BLaER1 (cell line): ENCODE measurements around the gene SALL4.
"Not testable (repeated sequence)": the region's sequence is repeated elsewhere in the genome, so short reads cannot be mapped to it uniquely, and the experiment has no call there.

ENCODE experiments used
- H3K27ac ChIP-seq: shearing (Covaris generic); formaldehyde crosslinking; 2 replicates; pipeline ENCODE4 v1.8.1; 2022
- H3K27me3 ChIP-seq: shearing (Covaris generic); formaldehyde crosslinking; 2 replicates; pipeline ENCODE4 v1.8.1; 2022
- H3K36me3 ChIP-seq: shearing (Covaris generic); formaldehyde crosslinking; 2 replicates; pipeline ENCODE4 v1.8.1; 2022
- H3K4me1 ChIP-seq: shearing (Covaris generic); formaldehyde crosslinking; 2 replicates; pipeline ENCODE4 v1.8.1; 2022
- H3K4me2 ChIP-seq: shearing (Covaris generic); formaldehyde crosslinking; 2 replicates; pipeline ENCODE4 v1.8.1; 2022
- H3K4me3 ChIP-seq: shearing (Covaris generic); formaldehyde crosslinking; 2 replicates; pipeline ENCODE4 v1.8.1; 2022
- H3K9ac ChIP-seq: shearing (Covaris generic); formaldehyde crosslinking; 2 replicates; pipeline ENCODE4 v1.8.1; 2022
- H3K9me3 ChIP-seq: shearing (Covaris generic); formaldehyde crosslinking; 2 replicates; pipeline ENCODE4 v1.8.1; 2022
- H4K20me1 ChIP-seq: shearing (Covaris generic); formaldehyde crosslinking; 2 replicates; pipeline ENCODE4 v1.8.1; 2022
- Cebpa-rat ChIP-seq: shearing (Covaris generic); IDR thresholded peaks from 2 replicates; pipeline ENCODE4 v1.8.1; 2022

Gene SALL4

DNA sequence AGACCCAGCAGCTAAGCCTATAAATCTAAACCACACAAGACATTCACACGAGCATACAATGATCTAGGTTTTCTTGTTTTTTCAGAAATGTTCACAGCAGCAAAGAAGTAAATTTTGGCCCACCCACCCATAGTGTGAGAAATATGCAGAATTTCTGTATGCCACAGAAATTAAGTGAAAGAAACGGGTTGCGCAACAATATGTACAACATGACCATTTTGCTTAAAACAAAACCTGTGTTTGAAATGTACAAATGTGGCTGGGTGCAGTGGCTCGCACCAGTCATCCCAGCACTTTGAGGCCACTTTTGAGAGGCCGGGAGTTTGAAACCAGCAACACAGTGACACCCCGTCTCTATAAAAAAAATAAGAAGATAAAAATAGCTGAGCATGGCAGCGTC lies 9.4 kb downstream of the SALL4 start:
- Histone ChIP-seq H3K27me3 (no peaks in the 10 kb centered on the region), H3K36me3 (peaks cover 38% of the 10 kb centered on the region), H3K9ac (no peak overlapping the region), H3K27ac (no peak overlapping the region), H3K4me3 (no peak overlapping the region), H4K20me1 (no peaks in the 10 kb centered on the region), H3K4me2 (no peak overlapping the region), H3K4me1 (peaks cover 13% of the 10 kb centered on the region; the same call in 1 of the 2 replicates), H3K9me3 (peaks cover 13% of the 10 kb centered on the region)
- TF ChIP-seq Cebpa-rat: peak; percentile 95

DNA sequence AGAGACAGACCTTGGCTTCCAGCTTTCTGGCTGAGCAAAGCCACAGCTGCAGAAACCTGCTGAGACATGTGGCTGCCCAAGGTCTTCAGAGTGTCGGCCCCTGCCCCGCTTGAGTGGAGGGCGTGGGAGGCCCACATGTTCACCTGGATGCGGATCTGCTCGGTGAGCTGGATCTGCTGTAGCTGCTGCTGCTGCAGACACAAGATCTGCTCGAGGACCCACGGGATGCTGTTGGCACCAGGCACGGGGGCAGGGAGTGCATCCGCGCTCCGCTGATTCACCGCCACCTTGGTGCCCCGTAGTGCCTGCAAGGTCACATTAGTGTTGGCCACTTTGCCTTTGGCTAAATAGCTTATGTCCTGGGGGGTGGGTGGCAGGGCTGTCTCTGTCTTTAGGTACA lies 10.7 kb downstream of the SALL4 start:
- Histone ChIP-seq H3K36me3 (peaks cover 51% of the 10 kb centered on the region), H3K9ac (no peak overlapping the region), H3K27me3 (no peaks in the 10 kb centered on the region), H4K20me1 (no peaks in the 10 kb centered on the region), H3K4me1 (peaks cover 13% of the 10 kb centered on the region; the same call in 1 of the 2 replicates), H3K4me2 (no peak overlapping the region), H3K27ac (no peak overlapping the region), H3K9me3 (peaks cover 13% of the 10 kb centered on the region), H3K4me3 (no peak overlapping the region)
- TF ChIP-seq Cebpa-rat: no peak

DNA sequence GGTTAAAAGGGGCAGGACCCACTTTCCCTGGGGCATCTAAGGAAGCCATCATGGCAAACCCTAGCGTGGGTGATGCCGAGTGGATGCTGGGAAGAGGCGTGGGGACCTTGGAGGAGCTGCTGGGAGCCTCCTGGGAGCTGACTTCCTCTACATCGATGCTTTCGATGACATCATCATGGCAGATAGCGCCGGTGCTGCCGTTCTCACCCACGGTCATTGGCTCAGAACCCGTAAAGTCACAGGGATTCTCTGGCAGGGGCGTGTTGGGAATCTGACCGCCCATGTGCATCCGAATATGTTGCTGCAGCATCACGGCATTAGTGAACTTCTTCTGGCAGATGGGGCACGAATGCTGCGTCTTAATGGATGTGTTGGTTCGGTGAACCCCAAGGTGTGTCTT lies 12.1 kb downstream of the SALL4 start:
- Histone ChIP-seq H3K4me2 (no peak overlapping the region), H4K20me1 (no peaks in the 10 kb centered on the region), H3K9me3 (peaks cover 13% of the 10 kb centered on the region), H3K9ac (no peak overlapping the region), H3K4me3 (no peak overlapping the region), H3K27me3 (no peaks in the 10 kb centered on the region), H3K36me3 (peaks cover 56% of the 10 kb centered on the region), H3K4me1 (peaks cover 12% of the 10 kb centered on the region; the same call in 1 of the 2 replicates), H3K27ac (no peak overlapping the region)
- no peak for TF ChIP-seq Cebpa-rat

- H3K4me1 ChIP-seq: peaks cover 8% of the 10 kb centered on the region; the same call in 1 of the 2 replicates
- no peak overlapping the region for H3K9ac ChIP-seq
- peaks cover 62% of the 10 kb centered on the region for H3K36me3 ChIP-seq
- H4K20me1 ChIP-seq: no peaks in the 10 kb centered on the region
- TF ChIP-seq Cebpa-rat: no peak
- no peaks in the 10 kb centered on the region for H3K27me3 ChIP-seq
- no peak overlapping the region for H3K4me2 ChIP-seq
- peaks cover 13% of the 10 kb centered on the region for H3K9me3 ChIP-seq
- no peak overlapping the region for H3K4me3 ChIP-seq
- no peak overlapping the region for H3K27ac ChIP-seq
Measured at GRCh38 chr20:51789434-51789833, 12.9 kb downstream of the SALL4 start.

GRCh38 chr20:51788822-51789221 lies 13.5 kb downstream of the SALL4 start:
- H3K4me1 ChIP-seq: peaks cover 8% of the 10 kb centered on the region; the same call in 1 of the 2 replicates
- TF ChIP-seq Cebpa-rat: no peak
- no peak overlapping the region for H3K4me3 ChIP-seq
- H3K9me3 ChIP-seq: peaks cover 17% of the 10 kb centered on the region
- H4K20me1 ChIP-seq: no peaks in the 10 kb centered on the region
- no peak overlapping the region for H3K9ac ChIP-seq
- H3K4me2 ChIP-seq: no peak overlapping the region
- no peak overlapping the region for H3K27ac ChIP-seq
- no peaks in the 10 kb centered on the region for H3K27me3 ChIP-seq
- peaks cover 68% of the 10 kb centered on the region for H3K36me3 ChIP-seq

GRCh38 chr20:51784299-51784698 lies 18.0 kb downstream of the SALL4 start:
- Histone ChIP-seq H3K27me3 (no peaks in the 10 kb centered on the region), H3K36me3 (peaks cover 73% of the 10 kb centered on the region), H3K27ac (no peak overlapping the region), H3K9me3 (peaks cover 19% of the 10 kb centered on the region), H4K20me1 (no peaks in the 10 kb centered on the region), H3K4me1 (no peaks in the 10 kb centered on the region), H3K9ac (no peak overlapping the region), H3K4me2 (no peak overlapping the region), H3K4me3 (no peak overlapping the region)
- no peak for TF ChIP-seq Cebpa-rat

DNA sequence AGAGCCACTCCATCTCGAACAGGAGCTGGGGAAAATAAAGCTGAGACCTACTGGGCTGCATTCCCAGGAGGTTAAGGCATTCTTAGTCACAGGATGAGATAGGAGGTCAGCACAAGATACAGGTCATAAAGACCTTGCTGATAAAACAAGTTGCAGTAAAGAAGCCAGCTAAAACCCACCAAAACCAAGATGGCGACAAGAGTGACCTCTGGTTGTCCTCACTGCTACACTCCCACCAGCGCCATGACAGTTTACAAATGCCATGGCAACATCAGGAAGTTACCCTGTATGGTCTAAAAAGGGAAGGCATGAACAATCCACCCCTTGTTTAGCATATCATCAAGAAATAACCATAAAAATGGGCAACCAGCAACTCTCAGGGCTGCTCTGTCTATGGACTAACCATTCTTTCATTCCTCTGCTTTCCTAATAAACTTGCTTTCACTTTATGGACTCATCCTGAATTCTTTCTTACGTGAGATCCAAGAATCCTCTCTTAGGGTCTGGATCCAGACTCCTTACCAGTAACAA lies 24.0 kb downstream of the SALL4 start:
- Histone ChIP-seq H3K9me3 (peaks cover 33% of the 10 kb centered on the region), H3K4me1 (peaks cover 12% of the 10 kb centered on the region), H3K36me3 (peaks cover 28% of the 10 kb centered on the region)
- not testable (repeated sequence) for H4K20me1 ChIP-seq, H3K27me3 ChIP-seq, H3K4me2 ChIP-seq, H3K9ac ChIP-seq, H3K4me3 ChIP-seq, H3K27ac ChIP-seq

DNA sequence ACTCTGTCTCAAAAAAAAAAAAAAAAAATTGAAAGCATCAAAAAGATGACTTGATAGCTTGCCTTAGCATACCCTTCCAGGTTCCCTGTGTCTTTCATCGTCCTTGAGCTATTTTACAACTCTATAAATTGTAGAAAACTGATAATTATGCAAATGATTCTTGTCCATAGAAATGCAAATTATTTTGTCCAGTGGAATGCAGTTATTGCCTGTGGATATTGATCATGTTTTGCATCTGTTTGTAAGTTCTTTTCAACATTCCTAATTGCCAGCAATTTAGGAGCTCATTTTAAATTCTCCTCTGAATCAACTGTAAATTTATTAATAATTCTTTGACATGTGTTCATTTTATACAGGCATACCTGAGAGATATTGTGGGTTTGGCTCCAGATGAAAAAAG lies 27.1 kb downstream of the SALL4 start:
- peaks cover 10% of the 10 kb centered on the region; the same call in 1 of the 2 replicates for H3K36me3 ChIP-seq
- no peak overlapping the region for H3K4me3 ChIP-seq
- H3K27me3 ChIP-seq: no peaks in the 10 kb centered on the region
- H4K20me1 ChIP-seq: no peaks in the 10 kb centered on the region
- peaks cover 28% of the 10 kb centered on the region for H3K9me3 ChIP-seq
- H3K4me2 ChIP-seq: no peak overlapping the region
- H3K4me1 ChIP-seq: peaks cover 25% of the 10 kb centered on the region
- H3K9ac ChIP-seq: no peak overlapping the region
- H3K27ac ChIP-seq: no peak overlapping the region
- no peak for TF ChIP-seq Cebpa-rat

GRCh38 chr20:51772236-51772635 lies 30.1 kb downstream of the SALL4 start:
- Histone ChIP-seq H3K4me1 (peaks cover 25% of the 10 kb centered on the region), H3K4me2 (no peak overlapping the region), H3K36me3 (no peaks in the 10 kb centered on the region), H3K27me3 (no peaks in the 10 kb centered on the region), H3K27ac (no peak overlapping the region), H4K20me1 (no peaks in the 10 kb centered on the region), H3K9ac (no peak overlapping the region), H3K4me3 (no peak overlapping the region), H3K9me3 (0 out of 2 replicates have a peak, but pooled peaks cover 4% of the 10 kb centered on the region)
- no peak for TF ChIP-seq Cebpa-rat

DNA sequence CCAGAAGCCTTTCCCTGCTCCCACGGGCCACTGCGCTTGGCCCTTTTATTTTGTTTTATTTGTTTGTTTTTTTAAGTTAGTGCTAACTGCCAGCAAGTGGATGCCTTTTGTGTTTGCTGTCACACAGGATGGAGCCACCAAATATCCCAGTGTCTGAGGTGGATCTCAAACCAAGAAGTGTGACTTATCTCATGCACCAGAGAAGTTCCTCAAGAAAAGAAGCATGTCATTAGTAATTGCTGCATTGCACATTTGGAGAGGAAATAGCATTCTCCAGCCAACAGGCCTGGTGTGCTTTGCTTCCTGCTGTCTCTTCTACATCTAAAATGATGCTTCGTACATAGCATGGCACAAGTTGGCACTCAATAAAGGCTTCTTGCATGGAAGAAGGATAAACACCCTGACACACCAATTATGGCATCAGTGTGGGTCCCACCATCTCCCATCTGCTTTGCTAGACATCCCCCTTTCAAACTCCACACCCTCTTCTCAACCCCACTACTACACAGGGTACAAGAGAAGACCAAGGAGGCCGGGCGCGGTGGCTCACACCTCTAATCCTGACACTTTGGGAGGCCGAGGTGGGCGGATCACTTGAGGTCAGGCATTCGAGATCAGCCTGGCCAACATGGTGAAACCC lies 32.2 kb downstream of the SALL4 start:
- H3K27ac ChIP-seq: no peak overlapping the region
- no peak overlapping the region for H3K4me2 ChIP-seq
- TF ChIP-seq Cebpa-rat: no peak
- H3K9me3 ChIP-seq: 0 out of 2 replicates have a peak, but pooled peaks cover 4% of the 10 kb centered on the region
- H3K9ac ChIP-seq: no peak overlapping the region
- H3K27me3 ChIP-seq: no peaks in the 10 kb centered on the region
- no peak overlapping the region for H3K4me3 ChIP-seq
- H4K20me1 ChIP-seq: no peaks in the 10 kb centered on the region
- H3K4me1 ChIP-seq: peaks cover 28% of the 10 kb centered on the region
- H3K36me3 ChIP-seq: no peaks in the 10 kb centered on the region
